ENCODE data around the gene CHST6. TPM values are rescaled to one million over a fixed set of nuclear protein-coding genes. Genes with fewer than 3 reads are reported as not detected.
"Not testable (repeated sequence)": the region's sequence is repeated elsewhere in the genome, so short reads cannot be mapped to it uniquely, and the experiment has no call there.

The CHST6 gene
- 17.9 TPM for total RNA-seq (2021; ENCODE audit: unreplicated experiment)
- polyA plus RNA-seq (2012) = 13.2 and 13.4 TPM in 2 replicates
- Bru-seq, nascent RNA = percentile 58 among the genes with signal in this experiment
- percentile 79 among the genes with signal in this experiment for BruChase-seq, experiment 1, labeled RNA remaining after a 6-hour chase
- BruChase-seq, experiment 2, labeled RNA remaining after a 2-hour chase = percentile 76 among the genes with signal in this experiment
- long read RNA-seq, partial matches to known transcripts = 0 of 8 reads
- long read RNA-seq, other reads (novel, unspliced or antisense) = 7 of 8 reads

GRCh38 chr16:75495076-75495674, at the start of gene CHST6:
Gene CHST6 (minus strand): TSS chr16:75495441. CDS start chr16:75479828, 15,613 bp downstream.
- CTCF ChIA-PET = interaction anchor here (1.3 to 1.8 kb wide), 2 partner anchors 22 to 30 kb away, joined by 3 to 11 read pairs; no protein-coding TSS in a partner anchor
- Histone ChIP-seq H3K9me3 (ENCODE audit: control insufficient read depth in 1 of 2, insufficient read depth in 1 of 2, low read depth in 1 of 2, low read length in 2 of 2) (no peaks in the 10 kb centered on the region), H3K4me3 (replicated peaks in 1 of 2; ENCODE audit: low read depth in 1 of 2, low read length in 2 of 2) (peak within 1 kb of the TSS; percentile 50 to 70), H3K27me3 (ENCODE audit: insufficient read depth, low read length) (no peaks in the 10 kb centered on the region), H3K79me2 (ENCODE audit: insufficient read depth, low read length) (peaks cover 5% of the 10 kb centered on the region; the same call in 1 of the 2 replicates), H2AFZ (ENCODE audit: low read depth, low read length, poor library complexity, severe bottlenecking) (no peak within 1 kb of the TSS), H3K9ac (ENCODE audit: low read length) (peak within 1 kb of the TSS; percentile 76), H3K4me1 (ENCODE audit: control insufficient read depth in 1 of 2, insufficient read depth in 2 of 2, low read length in 2 of 2) (peaks cover 25 to 41% of the 10 kb centered on the region in 2 experiments), H3K9me2 (ENCODE audit: insufficient read depth) (no peaks in the 10 kb centered on the region), H3K27ac (ENCODE audit: low read depth, low read length) (peak within 1 kb of the TSS; percentile 30; the same call in 1 of the 2 replicates), H3K4me2 (ENCODE audit: low read length) (peak within 1 kb of the TSS; percentile 94), H4K20me1 (ENCODE audit: insufficient read depth) (no peaks in the 10 kb centered on the region), H3K36me3 (ENCODE audit: control insufficient read depth in 1 of 2, insufficient read depth in 2 of 2, low read length in 2 of 2) (no peaks in the 10 kb centered on the region)
- POLR2A ChIA-PET = interaction anchor here (0.6 to 1.5 kb wide), 4 partner anchors 10 to 22 kb away, joined by 3 to 7 read pairs (median 4); no protein-coding TSS in a partner anchor
- RAD21 ChIA-PET (ENCODE audit: low non-redundant PET in 1 of 2, low total read pairs in 2 of 2, uncharacterized antibody in 2 of 2, unreplicated experiment in 2 of 2) = interaction anchor here in 1 of 2 experiments (0.6 kb wide), 1 partner anchor 22 kb away, joined by 3 read pairs; no protein-coding TSS in a partner anchor
- BruUV-seq (replicated peaks) = no TSS peak
- DNase-seq (ENCODE audit: low read depth, low spot score) = no peak
- no peak for TF ChIP-seq REST (IDR thresholded peaks at IDR 0.05; ENCODE audit: low read depth)
- peak; percentile 86 for TF ChIP-seq POLR2AphosphoS5 (IDR thresholded peaks at IDR 0.05; ENCODE audit: low read depth, low read length)
- no peak for TF ChIP-seq EZH2phosphoT487 (IDR thresholded peaks at IDR 0.05; ENCODE audit: borderline replicate concordance)
- no peak for TF ChIP-seq YY1 (IDR thresholded peaks at IDR 0.05; ENCODE audit: extremely low read depth, insufficient replicate concordance, low read depth, low read length)
- peak; percentile 67 for TF ChIP-seq POLR2A (IDR thresholded peaks at IDR 0.05; ENCODE audit: borderline replicate concordance, extremely low read depth, insufficient read depth, insufficient read length)
- TF ChIP-seq ZFX (IDR thresholded peaks at IDR 0.05) = no peak
- TF ChIP-seq TCF7L2 (IDR thresholded peaks at IDR 0.05; ENCODE audit: borderline replicate concordance, extremely low read depth, insufficient read depth, insufficient read length) = no peak
- TF ChIP-seq RAD21 (IDR thresholded peaks at IDR 0.05; ENCODE audit: low read depth) = no peak
- TF ChIP-seq SP1 (IDR thresholded peaks at IDR 0.05; ENCODE audit: low read depth) = no peak
- peak; percentile 93 for ATAC-seq
- intact Hi-C loops (cut with micrococcal nuclease) = no loop called here

GRCh38 chr16:75542462-75542861, 47.2 kb upstream of the CHST6 start:
- DNase-seq (ENCODE audit: low read depth, low spot score); BruUV-seq (replicated peaks); H3K9me2 ChIP-seq (ENCODE audit: insufficient read depth); H3K9me3 ChIP-seq (ENCODE audit: control insufficient read depth in 1 of 2, insufficient read depth in 1 of 2, low read depth in 1 of 2, low read length in 2 of 2); intact Hi-C loops (cut with micrococcal nuclease); H4K20me1 ChIP-seq (ENCODE audit: insufficient read depth); H3K4me2 ChIP-seq (ENCODE audit: low read length); RAD21 ChIA-PET (ENCODE audit: low non-redundant PET in 1 of 2, low total read pairs in 2 of 2, uncharacterized antibody in 2 of 2, unreplicated experiment in 2 of 2); H3K27ac ChIP-seq (ENCODE audit: low read depth, low read length); H3K9ac ChIP-seq (ENCODE audit: low read length); ATAC-seq; POLR2A ChIA-PET; H3K27me3 ChIP-seq (ENCODE audit: insufficient read depth, low read length); H3K4me3 ChIP-seq (replicated peaks in 1 of 2; ENCODE audit: low read depth in 1 of 2, low read length in 2 of 2); H3K4me1 ChIP-seq (ENCODE audit: control insufficient read depth in 1 of 2, insufficient read depth in 2 of 2, low read length in 2 of 2); H2AFZ ChIP-seq (ENCODE audit: low read depth, low read length, poor library complexity, severe bottlenecking); H3K36me3 ChIP-seq (ENCODE audit: control insufficient read depth in 1 of 2, insufficient read depth in 2 of 2, low read length in 2 of 2); H3K79me2 ChIP-seq (ENCODE audit: insufficient read depth, low read length): not testable (repeated sequence)
- CTCF ChIA-PET = interaction anchor here (1.4 kb wide), 1 partner anchor 25 kb away, joined by 7 read pairs; no protein-coding TSS in a partner anchor
